ENCODE results near the gene GCNT2.

GRCh38 chr6:10484912-10485311, 36.2 kb upstream of the GCNT2 start:
- TF ChIP-seq, protein P1, sequence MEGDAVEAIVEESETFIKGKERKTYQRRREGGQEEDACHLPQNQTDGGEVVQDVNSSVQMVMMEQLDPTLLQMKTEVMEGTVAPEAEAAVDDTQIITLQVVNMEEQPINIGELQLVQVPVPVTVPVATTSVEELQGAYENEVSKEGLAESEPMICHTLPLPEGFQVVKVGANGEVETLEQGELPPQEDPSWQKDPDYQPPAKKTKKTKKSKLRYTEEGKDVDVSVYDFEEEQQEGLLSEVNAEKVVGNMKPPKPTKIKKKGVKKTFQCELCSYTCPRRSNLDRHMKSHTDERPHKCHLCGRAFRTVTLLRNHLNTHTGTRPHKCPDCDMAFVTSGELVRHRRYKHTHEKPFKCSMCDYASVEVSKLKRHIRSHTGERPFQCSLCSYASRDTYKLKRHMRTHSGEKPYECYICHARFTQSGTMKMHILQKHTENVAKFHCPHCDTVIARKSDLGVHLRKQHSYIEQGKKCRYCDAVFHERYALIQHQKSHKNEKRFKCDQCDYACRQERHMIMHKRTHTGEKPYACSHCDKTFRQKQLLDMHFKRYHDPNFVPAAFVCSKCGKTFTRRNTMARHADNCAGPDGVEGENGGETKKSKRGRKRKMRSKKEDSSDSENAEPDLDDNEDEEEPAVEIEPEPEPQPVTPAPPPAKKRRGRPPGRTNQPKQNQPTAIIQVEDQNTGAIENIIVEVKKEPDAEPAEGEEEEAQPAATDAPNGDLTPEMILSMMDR (conservative IDR thresholded peaks at IDR 0.05 in 1 of 2, IDR thresholded peaks at IDR 0.05 in 1 of 2; ENCODE audit: extremely low read depth in 1 of 2, insufficient read depth in 1 of 2, low read depth in 1 of 2, low read length in 2 of 2), result no peak
- TF ChIP-seq EZH2 (IDR thresholded peaks at IDR 0.05; ENCODE audit: borderline replicate concordance, low read length), result no peak

Measured in mammary epithelial cell (primary cell).